Ovary (tissue), 3 donors: ENCODE data around the gene SHISA6.

Source experiments
- CTCF ChIP-seq, 3 donors: fragments of 450-650 bp in 2 of 3; fragments of 200-600 bp in 1 of 3; IDR thresholded peaks; one replicate each; pipeline versions ENCODE4 v1.5.1 to v1.8.0; 2016 to 2022; ENCODE audit warnings: antibody characterized with exemption in 3 of 3, mild to moderate bottlenecking in 1 of 3
- POLR2A ChIP-seq: fragments of 450-650 bp; IDR thresholded peaks from one replicate; pipeline ENCODE4 v1.6.1; 2017; ENCODE audit warnings: antibody characterized with exemption, mild to moderate bottlenecking, moderate library complexity
- donor health status: DM: no; HTN: no; CAD: no.

GRCh38 chr17:11550431-11550830 is 309.4 kb downstream of the SHISA6 start:
- no peak for TF ChIP-seq CTCF (IDR thresholded peaks at IDR 0.05)
- TF ChIP-seq POLR2A, result no peak
